ENCODE data around the gene SLC35F1. TPM values are rescaled to one million over a fixed set of nuclear protein-coding genes. Genes with fewer than 3 reads are reported as not detected.

The SLC35F1 gene
- total and polyA plus RNA-seq, 10 of the 15 experiments (the other 5 are each of a cell fraction or from before 2014, with no cell fraction given) = 0.01 TPM; not detected in 9

- DNase-seq (ENCODE audit: low read depth, low spot score) = no peak
- ChIA-PET RAD21 (ENCODE audit: unreplicated experiment) (interaction anchor here (1.1 kb wide), 1 partner anchor 10 kb away, joined by 3 read pairs; no protein-coding TSS in a partner anchor), POLR2A (no interaction called here), SMC1A (ENCODE audit: uncharacterized antibody, unreplicated experiment) (no interaction called here), CTCF (interaction anchor here (1.2 kb wide), 1 partner anchor 12 kb away, joined by 5 read pairs; no protein-coding TSS in a partner anchor)
- WGBS (ENCODE audit: insufficient coverage, insufficient replicate concordance, low lambda C conversion rate, missing lambda C conversion rate) = 62% methylated on average over 5 of the region's 5 CpGs
- Histone ChIP-seq H3K9me3 (replicated peaks; ENCODE audit: control insufficient read depth, insufficient read depth, low read length) (no peaks in the 10 kb centered on the region; the same call in 2 of the 3 replicates), H3K27ac (ENCODE audit: control insufficient read depth, insufficient read depth) (no peak overlapping the region), H3K9ac (ENCODE audit: control insufficient read depth, insufficient read depth, low read length) (no peak overlapping the region), H3K27me3 (replicated peaks in 1 of 2; ENCODE audit: control insufficient read depth in 2 of 2, insufficient read depth in 2 of 2, low read length in 1 of 2) (peaks cover 3 to 18% of the 10 kb centered on the region in 2 experiments; a peak in 3 of 4 replicates), H3K4me2 (ENCODE audit: control insufficient read depth, insufficient read depth) (no peak overlapping the region), H3K79me2 (ENCODE audit: control insufficient read depth, insufficient read depth, low read length) (no peaks in the 10 kb centered on the region), H3K4me3 (no peak overlapping the region), H4K20me1 (ENCODE audit: control insufficient read depth, insufficient read depth) (no peaks in the 10 kb centered on the region; the same call in 1 of the 2 replicates), H3K4me1 (ENCODE audit: control insufficient read depth, insufficient read depth, low read length) (no peaks in the 10 kb centered on the region), H2AFZ (ENCODE audit: control insufficient read depth, low read depth, low read length) (no peak overlapping the region), H3K36me3 (ENCODE audit: control insufficient read depth in 2 of 2, insufficient read depth in 2 of 2, low read length in 1 of 2) (no peaks in the 10 kb centered on the region)
- FAIRE-seq = no peak
- TF ChIP-seq NFIC (IDR thresholded peaks at IDR 0.05; ENCODE audit: low read depth, low read length) = no peak
- TF ChIP-seq TARDBP (IDR thresholded peaks at IDR 0.05; ENCODE audit: borderline replicate concordance) = no peak
- TF ChIP-seq RBBP5 (conservative IDR thresholded peaks at IDR 0.05) = no peak
- no peak for TF ChIP-seq ZBTB40 (IDR thresholded peaks at IDR 0.05; ENCODE audit: borderline replicate concordance)
- TF ChIP-seq KAT2A (conservative IDR thresholded peaks at IDR 0.05; ENCODE audit: control insufficient read depth, low read depth, low read length) = no peak
- TF ChIP-seq MYC (IDR thresholded peaks at IDR 0.05; ENCODE audit: insufficient read depth, insufficient read length, insufficient replicate concordance, low read length, severe bottlenecking) = no peak
- BruUV-seq (replicated peaks) = no TSS peak
- ATAC-seq = no peak
- intact Hi-C loops (cut with micrococcal nuclease; ENCODE audit: unreplicated experiment) (no loop called here), in situ Hi-C loops (cut with MboI) (no loop called here)
Measured at GRCh38 chr6:117909638-117910037, 2.6 kb downstream of the SLC35F1 start.
